ENCODE measurements around the gene EFNA4. TPM values are rescaled to one million over a fixed set of nuclear protein-coding genes. Genes with fewer than 3 reads are reported as not detected.

The EFNA4 gene
- total and polyA plus RNA-seq, 2 donors (not counting 1 experiment from before 2014, with no cell fraction given), result 8.4 to 10.6 TPM

DNA sequence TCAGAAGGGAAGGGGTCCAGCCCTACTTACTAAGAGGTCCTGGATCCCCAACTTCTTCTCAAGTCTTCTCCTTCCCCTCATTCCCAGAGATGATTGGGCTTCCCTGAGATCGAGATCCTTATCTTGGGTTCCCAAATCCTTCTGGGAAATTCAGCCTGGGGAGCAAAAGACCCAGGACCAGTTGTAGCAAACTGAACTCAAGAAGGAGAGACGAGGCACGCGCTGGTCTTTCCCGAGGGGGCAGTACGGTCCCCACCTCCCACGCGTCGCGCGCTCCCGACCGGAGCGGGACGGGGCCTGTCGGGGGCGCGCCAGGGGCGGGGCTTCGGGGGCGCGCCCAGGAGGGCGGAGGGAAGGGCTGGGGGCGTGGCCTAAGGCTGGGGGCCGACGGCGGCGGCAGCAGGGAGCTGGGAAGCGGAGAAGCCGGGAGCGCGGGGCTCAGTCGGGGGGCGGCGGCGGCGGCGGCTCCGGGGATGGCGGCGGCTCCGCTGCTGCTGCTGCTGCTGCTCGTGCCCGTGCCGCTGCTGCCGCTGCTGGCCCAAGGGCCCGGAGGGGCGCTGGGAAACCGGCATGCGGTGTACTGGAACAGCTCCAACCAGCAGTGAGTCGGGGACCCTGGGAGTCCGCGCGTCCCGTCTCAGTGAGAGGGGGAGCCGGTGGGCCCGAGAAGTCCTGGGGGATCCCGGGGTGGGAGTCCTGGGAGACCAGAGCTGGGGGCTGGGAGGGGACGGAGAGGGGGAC is 15.1 kb downstream of the EFNA4 start, which contains the start of gene EFNA3:
EFNA3 (plus strand) TSS at position 369 of the 741 bp plus-strand sequence; CDS start at position 474, 105 bp downstream.
- Mint-ChIP-seq H3K4me3 (peak within 1 kb of the TSS; percentile 89), H3K9me3 (ENCODE audit: insufficient read depth) (no peaks in the 10 kb centered on the region), H3K27ac (peak within 1 kb of the TSS; percentile 79), H3K4me1 (peaks cover 51% of the 10 kb centered on the region), H3K27me3 (peaks cover 27% of the 10 kb centered on the region)
- Histone ChIP-seq H3K27ac (ENCODE audit: low read length in 2 of 2) (no peak within 1 kb of the TSS), H3K9me3 (ENCODE audit: control extremely low read depth in 1 of 3, control insufficient read depth in 2 of 3, insufficient read depth in 1 of 3, low read length in 2 of 3) (peaks cover 0 to 24% (median 0%) of the 10 kb centered on the region in 3 donors), H3K27me3 (replicated peaks in 1 of 4; ENCODE audit: control extremely low read depth in 1 of 4, control insufficient read depth in 3 of 4, insufficient read depth in 4 of 4, low read length in 3 of 4) (peaks cover 0 to 48% (median 37%) of the 10 kb centered on the region in 4 experiments), H3K9ac (ENCODE audit: low read length) (peak within 1 kb of the TSS; percentile 59), H3K4me2 (replicated peaks; ENCODE audit: low read depth, low read length, poor library complexity, severe bottlenecking) (peak within 1 kb of the TSS; percentile 97), H4K20me1 (ENCODE audit: control insufficient read depth, insufficient read depth, low read length, poor library complexity, severe bottlenecking) (peaks cover 35% of the 10 kb centered on the region), H3K79me2 (ENCODE audit: control insufficient read depth, insufficient read depth, low read length) (no peaks in the 10 kb centered on the region), H3K4me3 (ENCODE audit: control extremely low read depth in 1 of 5, extremely low read depth in 1 of 5, insufficient read depth in 1 of 5, low read depth in 2 of 5, low read length in 4 of 5) (peak within 1 kb of the TSS in 4 of 5 experiments; percentile 25 to 45 (median 40)), H2AFZ (ENCODE audit: insufficient read depth, low read depth, low read length, poor library complexity, severe bottlenecking) (peak within 1 kb of the TSS; percentile 67), H3K36me3 (replicated peaks in 1 of 2; ENCODE audit: control extremely low read depth in 1 of 2, control insufficient read depth in 1 of 2, extremely low read depth in 1 of 2, insufficient read depth in 2 of 2, low read length in 1 of 2) (no peaks in the 10 kb centered on the region), H3K4me1 (ENCODE audit: control insufficient read depth in 2 of 2, insufficient read depth in 2 of 2, low read length in 2 of 2) (peaks cover 52 to 58% of the 10 kb centered on the region in 2 donors)
- 3% methylated on average over 59 of the region's 59 CpGs for WGBS (ENCODE audit: insufficient coverage)
- ATAC-seq (ENCODE audit: low read depth) (peak; percentile 69), DNase-seq (peak; percentile 77)
- TF ChIP-seq, protein P1, sequence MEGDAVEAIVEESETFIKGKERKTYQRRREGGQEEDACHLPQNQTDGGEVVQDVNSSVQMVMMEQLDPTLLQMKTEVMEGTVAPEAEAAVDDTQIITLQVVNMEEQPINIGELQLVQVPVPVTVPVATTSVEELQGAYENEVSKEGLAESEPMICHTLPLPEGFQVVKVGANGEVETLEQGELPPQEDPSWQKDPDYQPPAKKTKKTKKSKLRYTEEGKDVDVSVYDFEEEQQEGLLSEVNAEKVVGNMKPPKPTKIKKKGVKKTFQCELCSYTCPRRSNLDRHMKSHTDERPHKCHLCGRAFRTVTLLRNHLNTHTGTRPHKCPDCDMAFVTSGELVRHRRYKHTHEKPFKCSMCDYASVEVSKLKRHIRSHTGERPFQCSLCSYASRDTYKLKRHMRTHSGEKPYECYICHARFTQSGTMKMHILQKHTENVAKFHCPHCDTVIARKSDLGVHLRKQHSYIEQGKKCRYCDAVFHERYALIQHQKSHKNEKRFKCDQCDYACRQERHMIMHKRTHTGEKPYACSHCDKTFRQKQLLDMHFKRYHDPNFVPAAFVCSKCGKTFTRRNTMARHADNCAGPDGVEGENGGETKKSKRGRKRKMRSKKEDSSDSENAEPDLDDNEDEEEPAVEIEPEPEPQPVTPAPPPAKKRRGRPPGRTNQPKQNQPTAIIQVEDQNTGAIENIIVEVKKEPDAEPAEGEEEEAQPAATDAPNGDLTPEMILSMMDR (IDR thresholded peaks at IDR 0.05), result no peak
- peak; percentile 44 for TF ChIP-seq EZH2 (IDR thresholded peaks at IDR 0.05; ENCODE audit: borderline replicate concordance, insufficient read depth, low read depth, low read length, poor library complexity, severe bottlenecking)
- intact Hi-C loops (cut with micrococcal nuclease), result loop anchor here (1.0 to 5.0 kb wide), 2 partner anchors 7 to 1359 kb away; no protein-coding TSS in a partner anchor
- CTCF ChIA-PET, result interaction anchor here (0.8 to 2.5 kb wide), 11 partner anchors 9 to 519 kb away, joined by 3 to 16 read pairs (median 3); partner anchors contain the start of genes EFNA4 and KRTCAP2
- POLR2A ChIA-PET, result interaction anchor here (0.7 to 2.8 kb wide), 2 partner anchors 14 to 65 kb away, joined by 6 to 9 read pairs; no protein-coding TSS in a partner anchor
